ENCODE measurements around the gene TMEM39A.
A peak's percentile ranks its signal among the peaks of the same experiment; 100 is the strongest.

TMEM39A gene

DNA sequence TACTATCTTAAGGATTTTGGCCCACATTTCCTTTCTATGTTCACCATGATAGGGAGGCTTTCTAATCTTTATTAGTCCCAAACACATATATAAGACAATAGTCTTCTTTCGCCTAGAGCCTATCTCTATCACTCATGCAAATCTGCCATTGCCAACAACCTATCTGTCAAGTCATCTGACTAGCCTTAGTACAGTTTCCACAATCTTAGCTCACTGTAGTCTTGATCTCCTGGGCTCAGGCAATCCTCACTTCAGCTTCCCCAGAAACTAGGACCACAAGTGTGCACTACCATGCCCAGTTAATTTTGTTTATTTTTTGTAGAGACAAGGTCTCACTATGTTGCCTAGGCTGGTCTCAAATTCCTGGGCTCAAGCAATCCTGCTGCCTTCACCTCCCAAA is 6.9 kb downstream of the TMEM39A start:
- no peak for DNase-seq (ENCODE audit: low read depth)

DNA sequence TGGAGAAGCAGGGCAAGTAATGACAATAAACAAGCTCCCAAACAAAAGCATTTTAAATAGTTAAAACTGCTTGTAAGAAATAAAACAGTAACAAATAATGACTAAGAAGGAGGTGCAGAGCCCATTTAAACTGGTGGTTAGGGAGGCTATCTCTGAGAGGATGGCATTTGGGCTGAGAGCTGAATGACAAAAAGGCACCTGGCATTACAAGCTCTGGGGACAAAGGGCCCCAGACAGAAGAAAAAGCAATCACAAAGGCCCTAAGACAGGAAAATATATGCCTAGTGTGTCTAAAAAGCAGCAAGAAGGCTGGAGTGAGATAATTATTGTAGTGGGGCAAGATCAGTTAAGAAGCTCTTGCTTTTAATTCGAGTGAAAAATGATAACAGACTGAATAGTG is 9.6 kb downstream of the TMEM39A start:
- DNase-seq (ENCODE audit: low read depth): no peak

DNA sequence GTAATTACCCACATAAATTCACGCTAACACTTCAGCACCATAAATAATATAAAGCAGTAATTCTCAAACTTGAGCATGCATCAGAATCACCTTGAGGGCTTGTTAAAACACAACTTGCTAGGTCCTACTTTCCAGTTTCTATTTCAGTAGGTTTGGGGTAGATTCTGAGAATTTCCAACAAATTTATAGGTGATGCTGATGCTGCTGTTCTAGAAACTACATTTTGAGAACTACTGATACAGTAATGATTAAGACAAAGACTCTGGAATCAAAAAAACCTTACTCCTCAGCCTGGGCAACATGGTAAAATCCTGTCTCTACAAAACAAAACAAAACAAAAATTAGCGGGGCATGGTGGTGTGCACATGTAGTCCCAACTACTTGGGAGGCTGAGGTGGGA is 18.8 kb downstream of the TMEM39A start:
- DNase-seq (ENCODE audit: low read depth): no peak

DNA sequence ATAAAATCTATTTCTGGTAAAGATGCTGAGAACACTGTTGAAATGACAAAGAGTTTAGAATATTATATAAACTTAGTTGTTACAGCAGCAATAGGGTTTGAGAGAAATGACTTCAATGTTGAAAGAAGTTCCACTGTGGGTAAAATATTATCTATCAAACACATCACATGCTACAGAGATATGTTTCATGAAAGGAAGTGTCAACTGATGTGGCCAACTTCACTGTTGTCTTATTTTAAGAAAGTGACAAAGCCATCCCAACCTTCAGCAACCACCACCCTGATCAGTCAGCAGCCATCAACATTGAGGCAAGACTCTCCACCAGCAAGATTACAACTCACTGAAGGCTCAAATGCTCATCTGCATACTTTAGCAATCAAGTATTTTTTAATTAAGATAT is 20.2 kb downstream of the TMEM39A start:
- DNase-seq (ENCODE audit: low read depth): no peak

DNA sequence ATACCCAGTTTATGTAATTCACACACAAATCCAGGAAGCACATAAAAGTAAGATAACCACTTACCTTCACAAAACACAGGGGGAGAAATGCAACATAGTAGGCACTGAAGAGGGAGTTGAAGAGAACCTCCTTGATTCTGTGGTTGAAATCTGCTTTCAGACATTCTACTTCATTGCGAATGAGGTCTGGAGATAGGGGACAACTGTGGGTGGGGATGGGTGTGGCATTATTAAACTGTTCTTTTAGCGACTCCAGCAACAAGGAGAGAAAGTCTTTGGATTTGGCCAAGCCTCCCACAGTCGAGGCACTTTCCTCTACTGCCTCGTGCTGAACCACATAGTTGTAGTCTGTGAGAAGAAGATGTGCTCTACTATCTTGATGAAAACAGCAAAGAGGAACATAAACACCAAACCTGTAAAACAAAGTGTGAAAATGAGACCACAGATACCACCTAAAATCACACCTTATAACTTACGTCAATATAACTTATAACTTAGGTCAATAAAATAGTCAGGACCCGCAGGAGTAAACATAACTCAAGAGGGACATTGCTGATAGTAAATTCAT is 25.6 kb downstream of the TMEM39A start:
- DNase-seq (ENCODE audit: low read depth): no peak

DNA sequence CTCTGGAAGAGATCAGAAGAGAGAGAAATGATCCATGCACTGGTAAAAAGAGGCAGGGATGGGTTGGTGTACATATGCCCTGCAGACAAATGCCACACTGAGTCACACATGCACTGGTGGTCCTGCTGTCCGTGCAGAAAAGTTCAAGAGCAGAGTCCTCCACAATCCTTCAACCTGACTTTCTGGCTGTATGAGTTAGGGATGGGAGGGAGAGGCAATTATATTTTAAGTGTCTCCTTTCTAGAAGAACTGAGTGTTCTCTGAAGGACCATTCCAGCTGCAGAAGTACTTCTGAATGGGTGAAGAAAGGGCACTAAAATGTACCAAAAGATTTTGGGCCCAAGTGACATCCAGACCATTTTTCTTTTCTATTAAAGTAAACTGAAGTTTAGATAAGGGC is 26.4 kb downstream of the TMEM39A start:
- no peak for DNase-seq (ENCODE audit: low read depth)

DNA sequence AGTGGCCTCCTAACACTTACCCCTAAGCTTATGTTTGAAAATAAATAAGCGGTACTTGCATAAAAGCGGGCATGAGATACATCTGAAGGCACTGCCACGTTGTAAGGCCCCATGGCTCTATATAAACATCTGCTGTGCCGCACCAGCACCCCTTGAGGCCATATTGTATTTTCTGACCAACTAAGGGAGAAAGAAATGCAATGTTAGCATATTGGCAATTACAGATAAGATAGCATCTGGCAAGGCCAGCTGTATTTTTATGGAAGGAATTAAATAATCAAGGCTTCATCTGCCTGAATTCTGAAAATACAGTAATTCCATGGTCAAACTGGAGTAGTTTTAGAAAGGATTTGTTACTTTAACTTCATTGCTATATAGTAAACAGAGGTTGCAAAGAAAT is 28.7 kb downstream of the TMEM39A start:
- DNase-seq (ENCODE audit: low read depth): no peak

DNA sequence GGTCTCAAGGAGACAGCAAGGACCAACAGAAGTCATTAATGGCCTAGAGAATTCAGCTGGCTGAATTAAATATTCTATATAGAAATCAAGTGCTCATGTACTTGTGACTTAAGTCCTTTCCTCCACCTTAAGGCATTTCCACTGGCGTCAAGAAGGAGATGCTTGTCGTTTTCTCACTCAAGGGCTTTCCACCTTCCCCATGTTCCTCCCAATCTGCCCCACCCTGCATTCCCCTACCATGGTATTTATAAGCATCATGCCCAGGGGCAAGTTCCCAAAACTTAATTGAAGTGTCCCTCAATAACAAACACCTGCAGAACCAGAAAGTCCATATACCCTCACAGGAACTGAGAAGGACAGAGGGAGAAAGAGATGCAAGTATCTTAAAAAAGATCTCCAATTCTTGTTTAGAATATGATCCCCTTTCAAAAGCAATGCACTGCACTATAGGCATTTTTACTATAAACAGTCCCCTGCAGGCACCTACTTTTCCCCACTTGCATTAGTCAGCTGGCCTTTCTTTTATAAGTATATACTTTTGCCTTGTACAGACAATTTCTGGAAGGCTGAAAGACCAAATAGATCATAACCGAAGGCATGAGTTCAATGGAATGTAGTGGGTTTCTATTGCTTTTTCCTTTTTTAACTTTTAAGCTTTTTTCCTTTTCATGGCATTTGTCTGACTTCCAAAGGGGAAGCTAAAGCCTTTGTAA is 29.6 kb downstream of the TMEM39A start:
- no peak for DNase-seq (ENCODE audit: low read depth)

DNA sequence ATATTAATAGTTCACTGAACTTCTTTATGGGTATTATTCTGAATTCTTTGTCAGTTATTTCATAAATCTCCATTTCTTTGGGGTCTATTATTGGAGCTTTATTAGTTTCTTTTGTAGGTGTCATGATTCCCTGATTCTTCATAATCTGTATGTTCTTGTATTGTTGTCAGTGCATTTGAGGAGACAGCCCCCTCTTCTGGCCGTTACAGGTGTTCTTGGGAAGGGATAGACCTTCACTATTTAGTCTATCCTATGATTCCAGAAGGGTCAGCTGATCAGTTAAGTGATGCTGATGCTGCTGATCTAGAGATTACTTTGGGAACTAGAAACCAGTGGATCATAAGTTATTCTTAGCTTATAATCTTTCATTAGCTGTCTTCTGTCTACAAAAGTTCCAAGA is 34.9 kb downstream of the TMEM39A start:
- no peak for DNase-seq (ENCODE audit: low read depth)

DNA sequence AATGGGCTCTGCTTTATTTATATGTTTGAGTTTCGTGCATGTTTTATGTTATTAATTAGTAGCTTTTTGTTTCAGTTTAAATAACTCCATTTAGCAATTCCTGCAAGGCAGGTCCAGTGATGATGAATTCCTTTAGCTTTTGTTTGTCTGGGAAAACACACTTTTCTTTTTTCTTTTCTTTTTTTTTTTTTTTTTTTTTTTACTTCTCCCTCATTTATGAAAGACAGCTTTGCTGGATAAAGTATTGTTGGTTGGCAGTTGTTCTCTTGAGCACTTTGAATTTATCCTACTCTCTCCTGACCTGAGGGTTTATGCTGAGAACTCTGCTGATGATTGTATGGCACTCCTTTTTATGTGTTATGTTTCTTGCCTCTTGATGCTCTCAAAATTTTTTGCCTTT is 35.7 kb downstream of the TMEM39A start:
- no peak for DNase-seq (ENCODE audit: low read depth)

DNA sequence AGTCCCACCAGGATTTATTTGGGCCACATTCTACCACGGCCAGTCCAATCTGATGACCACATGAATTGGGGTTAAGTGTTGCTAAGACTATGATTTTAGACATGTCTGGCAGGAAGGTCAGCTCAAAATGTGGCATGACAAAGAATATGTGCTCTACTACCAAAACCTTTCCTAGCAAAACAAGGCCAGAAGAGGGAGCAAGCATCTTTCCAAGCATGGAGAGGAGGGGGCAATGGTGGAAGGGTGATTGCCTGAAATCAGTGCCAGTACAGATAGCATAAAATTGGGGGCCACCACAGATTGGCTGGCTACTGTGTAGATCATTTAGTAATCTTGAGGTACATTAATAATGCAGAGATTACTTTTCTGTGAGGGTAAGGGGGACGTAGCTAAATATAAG is 43.2 kb downstream of the TMEM39A start:
- no peak for DNase-seq (ENCODE audit: low read depth)

DNA sequence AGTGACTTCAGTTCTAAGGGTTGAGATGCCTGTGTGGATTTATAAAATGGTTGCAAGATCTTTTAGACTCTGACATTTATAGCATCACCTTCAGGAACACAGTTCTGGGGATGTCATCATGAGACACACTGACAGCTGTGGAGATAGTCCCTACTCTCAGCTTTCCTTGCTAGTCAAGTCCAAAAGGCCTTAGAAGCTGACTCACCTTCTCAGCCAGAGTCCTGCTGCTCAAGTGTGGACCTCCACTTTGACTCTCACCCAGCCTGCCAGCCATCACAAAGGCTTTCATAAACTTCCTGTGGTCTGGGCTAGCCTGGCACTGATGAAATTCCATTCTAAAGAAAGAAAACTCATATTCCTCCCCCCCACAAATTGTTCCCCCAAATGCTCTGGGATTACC is 44.8 kb downstream of the TMEM39A start:
- DNase-seq (ENCODE audit: low read depth): peak; percentile 82

DNA sequence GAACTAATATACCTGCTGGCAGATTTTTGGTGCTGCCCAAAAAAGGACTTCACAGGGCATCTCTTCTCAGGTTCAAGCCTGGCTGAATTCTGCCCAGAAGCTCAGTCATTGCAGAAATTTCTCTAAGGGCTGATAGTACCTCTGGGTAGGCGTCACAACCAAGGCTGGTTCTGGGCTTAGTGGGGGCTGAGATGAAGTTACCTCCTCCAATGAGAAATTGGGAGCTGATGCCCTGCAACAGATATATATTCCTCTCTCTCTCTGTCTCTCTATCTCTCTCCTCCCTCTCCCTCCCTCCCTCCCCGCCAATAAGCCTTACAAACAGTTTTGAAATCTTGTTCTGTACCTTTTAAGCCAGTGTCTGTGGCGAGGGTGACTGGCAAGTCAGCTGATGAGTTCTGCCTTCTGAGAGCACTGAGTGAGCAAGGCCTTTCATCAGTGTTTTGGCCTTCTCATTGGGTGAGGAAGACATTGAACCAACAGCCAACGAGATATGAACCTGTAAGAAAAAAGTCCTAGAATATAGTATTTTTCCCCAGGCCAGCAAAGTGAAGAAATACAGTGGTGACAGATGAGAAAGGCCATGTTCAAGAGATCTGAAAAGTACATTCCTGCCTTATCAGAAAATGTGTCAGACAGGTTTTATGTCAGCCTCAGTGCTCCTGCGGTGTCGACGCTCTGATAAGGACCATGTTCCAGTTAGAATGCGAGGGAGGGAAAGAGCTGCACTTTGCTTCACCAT is 45.5 kb downstream of the TMEM39A start:
- peak; percentile 28 for DNase-seq (ENCODE audit: low read depth)

DNA sequence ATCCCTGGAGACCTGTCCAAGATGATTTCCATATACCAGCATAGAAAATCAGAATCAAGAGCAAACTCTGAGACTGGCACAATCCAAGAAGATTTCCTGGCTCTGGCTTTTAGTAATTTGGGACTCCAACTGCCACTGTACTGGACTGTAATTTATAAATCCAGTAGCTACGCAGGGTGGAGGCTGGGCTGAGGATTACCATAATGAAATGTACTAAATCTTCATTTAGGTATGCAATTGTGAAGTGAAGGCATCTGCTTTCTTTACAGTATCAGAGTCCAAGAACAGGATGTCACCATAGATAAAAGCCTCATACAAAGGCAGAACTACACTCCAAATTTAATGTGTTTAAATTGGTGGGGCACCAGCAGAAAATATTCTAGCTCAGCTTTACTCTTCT is 46.5 kb downstream of the TMEM39A start:
- DNase-seq (ENCODE audit: low read depth): no peak

DNA sequence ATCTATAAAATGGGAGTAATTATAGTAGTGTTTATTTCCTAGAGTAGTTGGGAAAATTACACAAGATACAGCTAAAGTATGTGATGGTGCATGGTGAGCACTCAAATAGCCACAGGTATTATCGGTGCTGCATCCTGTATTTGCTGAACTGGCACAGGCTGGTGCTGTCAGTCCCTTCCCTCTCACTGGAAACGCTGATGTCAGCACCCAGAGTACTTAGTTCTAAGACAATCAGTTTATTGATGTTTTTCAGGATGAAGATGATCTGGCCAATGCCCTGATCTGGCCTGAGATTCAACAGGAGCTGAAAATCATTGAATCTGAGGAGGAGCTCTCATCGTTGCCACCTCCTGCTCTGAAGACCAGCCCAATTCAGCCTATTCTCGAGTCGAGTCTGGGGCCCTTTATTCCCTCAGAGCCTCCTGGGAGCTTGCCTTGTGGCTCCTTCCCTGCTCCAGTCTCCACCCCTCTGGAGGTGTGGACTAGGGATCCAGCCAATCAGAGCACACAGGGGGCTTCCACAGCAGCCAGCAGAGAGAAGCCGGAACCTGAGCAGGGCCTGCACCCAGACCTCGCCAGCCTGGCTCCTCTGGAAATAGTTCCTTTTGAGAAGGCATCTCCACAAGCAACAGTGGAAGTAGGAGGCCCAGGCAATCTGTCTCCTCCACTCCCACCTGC is 49.7 kb downstream of the TMEM39A start:
- DNase-seq (ENCODE audit: low read depth): no peak

DNA sequence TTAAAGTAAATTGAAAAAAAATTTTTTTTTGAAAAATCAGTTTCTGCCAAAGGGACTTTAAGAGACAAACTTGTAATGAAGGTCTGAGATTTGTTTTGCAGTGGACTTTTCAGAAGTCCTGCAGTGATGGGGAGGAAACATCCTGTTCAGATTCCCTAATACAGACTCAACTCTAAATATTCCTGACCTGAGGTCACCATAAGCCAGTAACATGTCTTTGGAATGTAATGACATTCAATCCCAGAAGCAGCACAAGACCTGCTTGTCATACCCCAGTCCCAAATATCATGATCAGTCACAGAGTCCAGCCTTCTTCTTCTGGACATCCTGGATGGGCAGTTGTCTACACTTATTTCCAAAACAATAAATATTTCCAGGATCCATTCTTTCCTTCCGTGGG is 53.6 kb downstream of the TMEM39A start:
- no peak for DNase-seq (ENCODE audit: low read depth)

DNA sequence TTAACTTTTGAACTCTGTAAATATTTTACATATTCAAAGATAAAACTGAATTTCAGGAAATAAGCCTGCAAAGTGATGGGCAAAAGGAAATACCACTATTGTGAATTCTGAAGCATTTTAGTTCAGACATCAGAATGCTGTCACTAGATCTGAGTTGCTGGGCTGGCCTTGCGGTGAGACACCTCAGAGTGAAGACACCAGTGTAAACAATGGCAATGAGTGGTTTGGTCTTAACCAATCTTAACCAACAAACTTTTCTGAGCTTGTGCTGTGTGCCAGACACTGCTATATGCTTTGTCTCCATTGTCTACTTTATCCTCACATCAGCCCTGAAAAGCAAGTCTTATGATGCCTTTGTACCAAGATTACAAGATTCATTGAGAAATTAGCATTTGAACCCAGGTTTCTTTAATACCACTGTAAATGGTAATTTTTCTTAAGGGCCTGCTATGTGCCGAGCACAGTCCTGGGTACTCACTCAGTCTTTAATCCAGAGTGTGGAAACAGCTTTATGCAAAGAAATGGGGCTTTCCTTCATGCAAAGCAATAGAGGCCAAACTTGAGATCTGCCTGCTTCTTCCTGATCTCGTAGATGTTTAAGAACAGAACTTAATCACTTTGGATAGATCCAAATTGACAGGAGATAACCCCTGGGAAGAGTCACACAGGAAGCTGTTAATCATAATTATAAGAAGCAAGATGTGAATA is 55.0 kb downstream of the TMEM39A start:
- no peak for DNase-seq (ENCODE audit: low read depth)

DNA sequence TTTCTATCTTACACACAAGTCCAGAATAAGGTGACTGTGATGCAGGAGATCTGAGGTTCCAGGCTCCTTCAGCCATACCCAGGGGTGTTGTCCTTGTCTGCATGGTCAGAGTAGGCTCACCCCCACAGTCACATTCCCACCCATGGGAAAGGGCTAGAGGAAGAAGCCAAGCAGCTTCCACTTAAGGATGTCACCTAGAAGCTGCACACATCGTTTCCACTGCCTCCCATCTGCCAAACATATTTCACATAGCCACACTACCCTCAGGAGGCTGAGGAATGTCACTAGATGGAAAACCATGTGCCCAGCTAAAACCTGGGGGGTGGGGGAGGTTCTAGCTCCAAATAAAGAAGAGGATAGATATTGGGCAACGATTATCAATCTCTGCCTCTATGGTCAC is 58.1 kb downstream of the TMEM39A start:
- DNase-seq (ENCODE audit: low read depth): no peak

DNA sequence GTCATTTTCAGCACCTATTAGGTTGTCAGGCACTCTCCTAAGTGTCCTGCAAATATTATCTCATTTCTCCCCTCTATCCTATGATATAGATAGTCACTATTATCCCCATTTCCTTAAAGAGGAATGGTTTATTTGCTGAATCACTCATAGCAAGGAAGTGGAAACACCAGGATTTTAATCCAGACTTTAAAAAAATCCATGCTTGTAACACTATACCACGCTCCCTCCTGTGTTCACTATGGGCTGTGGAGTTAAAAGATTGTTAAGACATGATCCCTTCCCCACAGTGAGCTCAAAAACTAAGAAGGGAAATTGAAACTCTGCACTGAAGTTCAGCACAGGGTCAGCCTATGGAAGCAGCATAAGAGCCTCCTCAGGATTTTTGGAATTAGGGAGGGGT is 60.2 kb downstream of the TMEM39A start:
- peak; percentile 30 for DNase-seq (ENCODE audit: low read depth)

DNA sequence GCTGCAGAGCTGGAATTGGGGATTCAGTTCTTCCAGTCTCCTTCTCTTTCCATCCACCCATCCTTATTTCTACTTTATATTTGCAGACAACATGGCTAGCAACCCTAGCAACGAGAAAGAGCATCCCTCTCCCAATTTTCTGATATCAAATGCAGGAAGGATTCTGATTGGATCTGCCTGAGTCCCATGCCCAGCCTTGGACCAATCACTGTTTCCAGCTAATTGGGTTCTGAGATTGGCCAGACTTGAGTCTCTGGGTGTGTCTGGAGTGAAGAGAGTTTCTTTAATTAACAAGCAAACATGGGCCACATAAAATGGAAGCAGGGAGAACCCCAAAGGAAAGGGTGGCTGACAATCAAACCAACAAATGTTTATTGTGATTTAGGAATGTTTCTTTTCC is 60.6 kb downstream of the TMEM39A start:
- no peak for DNase-seq (ENCODE audit: low read depth)

DNA sequence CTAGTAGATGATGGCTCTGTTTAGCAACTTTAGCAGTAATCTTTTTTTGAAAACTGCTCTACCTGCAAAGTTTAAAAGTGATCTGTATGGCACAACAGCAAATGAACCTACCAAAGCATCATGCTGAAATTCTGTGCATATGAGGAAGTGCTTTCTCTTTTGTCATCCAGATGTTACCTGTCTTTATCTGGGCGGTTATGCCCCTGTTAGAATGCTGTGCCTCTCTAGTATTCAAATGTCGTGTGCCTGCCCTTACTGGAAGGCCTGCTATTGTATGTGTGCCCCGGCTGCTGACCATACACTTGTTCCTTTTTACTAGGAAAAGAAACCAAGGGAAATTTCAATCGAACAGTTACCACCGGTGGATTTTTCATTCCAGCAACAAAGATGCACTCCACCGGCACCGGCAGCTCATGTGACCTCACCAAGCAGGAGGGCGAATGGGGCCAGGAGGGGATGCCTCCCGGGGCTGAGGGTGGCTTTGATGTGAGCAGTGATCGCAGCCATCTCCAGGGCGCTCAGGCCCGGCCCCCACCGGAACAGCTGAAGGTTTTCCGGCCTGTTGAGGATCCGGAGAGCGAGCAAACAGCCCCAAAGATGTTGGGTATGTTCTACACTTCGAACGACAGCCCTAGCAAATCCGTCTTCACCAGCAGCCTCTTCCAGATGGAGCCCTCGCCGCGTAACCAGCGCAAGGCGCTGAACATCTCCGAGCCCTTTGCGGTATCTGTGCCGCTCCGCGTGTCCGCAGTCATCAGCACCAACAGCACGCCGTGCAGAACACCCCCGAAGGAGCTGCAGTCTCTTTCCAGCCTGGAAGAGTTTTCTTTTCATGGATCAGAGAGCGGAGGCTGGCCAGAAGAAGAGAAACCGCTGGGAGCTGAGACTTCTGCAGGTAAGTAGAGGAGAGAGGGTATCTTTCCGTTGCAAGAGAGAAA is 61.6 kb downstream of the TMEM39A start:
- DNase-seq (ENCODE audit: low read depth): no peak
